Pulmonary artery endothelial cell (primary cell): ENCODE measurements around the gene CCZ1. TPM values are rescaled to one million over a fixed set of nuclear protein-coding genes. Genes with fewer than 3 reads are reported as not detected.
"Not testable (repeated sequence)": the region's sequence is repeated elsewhere in the genome, so short reads cannot be mapped to it uniquely, and the experiment has no call there.

Experiments
- DNase-seq: peaks from one replicate; pipeline ENCODE4 v3.0.0-alpha.2; 2011; ENCODE audit warnings: low read depth, low spot score
- total RNA-seq: library from RNA; depleted of rRNA; stranded (reverse); fragments of >200 nt; gene quantifications from 2 replicates; pipeline ENCODE4 v1.2.3, GENCODE V29; 2014

Gene CCZ1
- total RNA-seq, 1 donor from 2014 or later, result 54.5 TPM

DNA sequence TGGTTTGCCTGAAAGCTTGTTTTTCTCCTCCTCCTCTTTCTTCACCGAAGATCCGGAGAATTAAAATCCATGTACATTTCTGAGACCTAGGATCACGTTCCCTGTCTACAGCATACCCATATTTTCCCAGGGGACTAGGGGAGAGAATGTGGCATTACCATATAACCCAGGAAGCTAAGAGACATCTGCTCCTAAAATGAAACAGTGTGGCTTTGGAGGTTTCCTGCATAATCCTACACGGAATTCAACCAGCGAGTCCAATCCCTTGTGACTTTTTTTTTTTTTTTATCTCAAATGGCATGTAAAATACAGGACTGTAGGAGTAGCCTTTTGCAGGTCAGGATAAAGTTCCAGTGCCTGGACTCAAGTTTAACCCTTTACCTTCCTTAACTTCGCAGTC is 10.3 kb downstream of the CCZ1 start:
- DNase-seq, result not testable (repeated sequence)

DNA sequence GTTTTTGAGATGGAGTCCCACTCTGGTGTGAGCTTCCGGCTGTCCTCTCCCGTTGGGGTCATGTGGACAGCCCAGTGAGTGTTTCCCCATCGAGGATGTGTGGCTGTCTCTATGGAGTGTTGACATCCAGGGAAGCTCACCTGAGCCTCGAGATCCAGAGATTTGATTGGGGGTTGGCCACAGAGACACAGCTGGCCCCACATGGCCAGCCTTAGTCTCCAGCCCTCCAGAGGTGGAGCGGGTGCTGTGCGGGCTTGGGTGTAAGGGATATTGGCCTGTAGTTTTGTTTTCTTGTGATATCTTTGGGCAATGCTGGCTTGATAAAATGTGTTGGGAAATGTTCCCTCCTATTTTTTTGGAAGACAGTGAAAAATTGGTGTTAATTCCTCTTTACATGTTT is 18.0 kb downstream of the CCZ1 start:
- not testable (repeated sequence) for DNase-seq

GRCh38 chr7:5924180-5924579 is 25.6 kb downstream of the CCZ1 start:
- not testable (repeated sequence) for DNase-seq

DNA sequence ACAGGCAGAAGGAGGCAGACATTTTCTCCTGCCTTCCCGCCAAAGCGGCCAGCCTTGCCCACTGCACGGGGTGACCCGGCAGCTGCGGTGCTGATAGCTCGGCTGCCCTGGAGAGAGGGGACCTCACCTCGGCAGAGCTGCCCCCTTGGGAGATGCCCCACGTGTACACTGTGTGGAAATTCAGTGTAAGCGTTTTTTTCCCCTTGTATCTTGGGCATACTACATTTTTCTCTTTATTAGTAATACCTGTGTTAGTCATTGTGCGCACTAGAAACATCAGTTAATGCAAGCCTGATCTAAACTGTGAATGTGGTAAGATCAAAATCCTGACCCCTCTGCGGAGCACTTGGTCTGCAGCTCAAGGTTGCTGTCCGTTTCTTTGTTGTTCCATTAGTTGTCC is 26.1 kb downstream of the CCZ1 start:
- DNase-seq, result not testable (repeated sequence)

GRCh38 chr7:5926263-5926870 is 27.8 kb downstream of the CCZ1 start:
- not testable (repeated sequence) for DNase-seq

DNA sequence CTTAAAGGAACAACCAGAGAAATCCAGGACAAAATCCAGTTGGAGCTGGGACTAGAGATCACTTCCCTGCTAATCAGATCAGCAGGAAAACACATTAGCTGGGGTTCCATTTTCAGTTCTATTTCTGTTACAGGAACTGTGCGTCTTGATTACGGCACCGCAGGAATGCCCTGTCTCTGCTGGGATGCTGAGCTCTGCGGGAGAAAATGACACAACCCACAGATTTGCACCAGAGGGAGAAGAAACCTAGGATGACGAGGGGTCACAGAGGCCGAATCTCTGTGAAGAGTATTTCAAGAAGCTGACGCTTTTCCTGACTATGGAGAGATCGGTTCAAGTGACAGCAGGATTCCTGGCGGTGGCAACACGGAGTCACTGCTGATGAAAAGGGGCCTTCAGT is 31.8 kb downstream of the CCZ1 start:
- DNase-seq, result not testable (repeated sequence)

DNA sequence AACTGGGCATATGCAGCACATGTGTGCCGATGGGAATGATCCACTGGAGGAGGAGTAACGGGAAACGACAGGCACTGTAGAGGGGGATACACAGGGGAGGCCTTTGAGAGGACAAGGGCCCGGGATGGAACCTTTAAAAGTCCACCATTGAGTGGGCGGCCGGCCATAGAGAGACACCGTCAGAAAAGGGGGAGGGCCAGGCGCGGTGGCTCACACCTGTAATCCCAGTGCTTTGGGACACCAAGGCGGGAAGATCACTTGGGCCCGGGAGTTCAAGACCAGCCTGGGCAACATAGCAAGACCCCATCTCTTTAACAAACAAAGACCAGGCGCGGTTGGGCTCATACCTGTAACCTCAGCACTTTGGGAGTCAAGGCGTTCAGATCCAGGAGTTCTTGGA is 32.7 kb downstream of the CCZ1 start:
- DNase-seq, result not testable (repeated sequence)

DNA sequence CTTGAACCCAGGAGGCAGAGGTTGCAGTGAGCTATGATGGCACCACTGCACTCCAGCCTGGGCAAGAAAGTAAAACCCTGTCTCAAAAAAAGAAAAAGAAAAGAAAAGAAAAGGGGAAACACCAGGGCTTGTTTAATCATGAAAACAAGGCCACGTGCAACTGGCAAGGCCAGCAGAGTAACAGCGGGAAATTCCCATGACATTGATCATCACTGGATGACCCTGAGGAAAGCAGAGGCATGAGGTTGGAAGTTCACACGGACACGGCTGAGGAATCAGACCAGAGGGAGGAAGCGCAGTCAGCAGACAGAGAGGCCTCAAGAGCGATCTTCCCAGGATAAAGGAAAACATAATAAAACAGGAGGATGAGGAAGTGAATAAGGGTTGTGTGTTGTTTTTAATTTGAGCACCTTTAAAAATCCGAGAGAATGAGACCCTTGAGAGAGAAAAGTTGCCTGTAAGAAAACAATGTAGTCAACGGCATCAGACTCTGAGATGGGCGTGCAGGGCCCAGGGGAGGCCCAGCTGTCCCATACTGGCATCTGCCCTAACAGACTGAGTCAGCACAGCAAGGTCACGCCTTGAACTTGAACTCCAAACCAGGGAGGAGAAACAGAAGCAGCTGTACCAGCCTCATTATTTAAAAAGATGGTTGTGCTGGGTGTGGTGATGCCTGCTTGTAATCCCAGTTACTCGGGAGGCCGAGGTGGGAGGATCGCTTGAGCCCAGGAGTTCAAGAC is 33.5 kb downstream of the CCZ1 start:
- DNase-seq, result not testable (repeated sequence)

DNA sequence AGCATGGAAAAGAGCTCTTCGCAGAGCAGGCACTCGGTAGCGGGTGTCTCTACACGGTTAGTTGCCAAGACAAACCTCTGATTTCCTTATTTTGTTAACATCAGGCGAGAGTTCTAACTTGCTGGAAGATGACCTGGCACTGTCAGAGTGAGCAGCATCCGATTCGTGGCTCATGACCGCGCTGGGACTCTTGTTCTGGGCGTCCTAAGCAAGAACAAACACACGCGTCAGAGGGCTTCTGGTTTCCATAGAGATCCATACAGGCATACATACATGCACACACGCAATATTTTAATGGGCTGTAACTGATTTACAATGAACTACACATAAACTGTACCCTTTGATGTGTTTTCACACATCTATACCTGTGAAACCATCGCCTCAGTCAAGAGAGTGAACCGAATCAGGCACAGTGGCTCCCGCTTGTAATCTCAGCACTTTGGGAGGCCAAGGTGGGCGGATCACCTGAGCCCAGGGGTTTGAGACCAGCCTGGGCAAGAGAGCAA is 36.5 kb downstream of the CCZ1 start:
- not testable (repeated sequence) for DNase-seq

- DNase-seq, result not testable (repeated sequence)
Measured at GRCh38 chr7:5963205-5963604, 64.7 kb downstream of the CCZ1 start.

DNA sequence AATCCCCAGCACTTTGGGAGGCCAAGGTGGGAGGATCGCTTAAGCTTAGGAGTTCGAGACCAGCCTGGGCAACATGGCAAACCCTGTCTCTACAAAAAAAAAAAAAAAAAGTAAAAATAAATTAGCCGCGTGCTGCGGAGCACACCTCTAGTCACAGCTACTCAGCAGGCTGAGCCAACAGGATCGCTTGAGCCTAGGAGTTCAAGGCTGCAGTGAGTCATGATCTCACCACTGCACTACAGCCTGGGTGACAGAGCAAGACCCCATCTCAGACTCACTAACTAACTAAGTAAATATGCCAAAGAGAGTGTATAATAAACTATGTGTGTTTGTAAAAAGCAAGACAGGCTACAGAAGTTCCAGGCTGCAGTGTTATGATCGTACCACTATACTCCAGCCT is 65.3 kb downstream of the CCZ1 start:
- DNase-seq, result not testable (repeated sequence)

- DNase-seq, result not testable (repeated sequence)
Measured at GRCh38 chr7:5970347-5970911, 71.9 kb downstream of the CCZ1 start, which contains the start of gene RSPH10B. RSPH10B (minus strand) TSS chr7:5970689; CDS start chr7:5967116, 3,573 bp downstream.

DNA sequence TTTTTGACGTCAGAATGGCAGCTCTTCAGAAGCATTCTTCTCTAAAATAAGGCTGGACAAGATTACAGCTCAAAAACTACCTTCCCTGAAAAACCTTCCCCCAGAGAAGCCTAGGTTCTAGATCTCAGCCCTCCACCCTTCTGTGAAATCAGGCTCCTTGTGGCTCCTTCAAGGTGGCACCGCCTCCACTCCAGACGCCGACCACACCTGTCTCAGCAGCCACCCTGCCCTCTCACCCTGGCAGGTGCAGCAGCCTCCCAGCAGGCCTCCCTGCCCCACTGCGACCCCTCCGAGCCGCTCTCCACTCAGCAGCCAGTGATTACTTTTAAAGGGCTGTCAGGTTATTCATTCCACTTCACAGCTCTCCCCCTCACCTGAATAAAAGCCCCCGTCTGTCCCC is 75.0 kb downstream of the CCZ1 start:
- DNase-seq, result not testable (repeated sequence)

Other genes with a start within 250 kb of the CCZ1 start
- gene RNF216, start 117.1 kb upstream of the CCZ1 start, total RNA-seq, result 26.6 and 32.2 TPM in 2 replicates
- gene OCM, start 17.9 kb upstream of the CCZ1 start, total RNA-seq, result not detected in 2 replicates
- 0.07 and 0.13 TPM in 2 replicates for gene RSPH10B, start 72.0 kb downstream of the CCZ1 start, total RNA-seq
- 17.7 and 19.2 TPM in 2 replicates for gene PMS2, start 110.3 kb downstream of the CCZ1 start, total RNA-seq
- gene AIMP2, start 110.5 kb downstream of the CCZ1 start, total RNA-seq, result 62.6 and 70.4 TPM in 2 replicates
- gene ANKRD61, start 132.6 kb downstream of the CCZ1 start, total RNA-seq, result 0.07 TPM in 2 replicates
- 92.3 and 103 TPM in 2 replicates for gene EIF2AK1, start 160.4 kb downstream of the CCZ1 start, total RNA-seq
- 3.6 and 3.7 TPM in 2 replicates for gene USP42, start 206.2 kb downstream of the CCZ1 start, total RNA-seq